Stimulated activated CD8-positive, alpha-beta memory T cell treated with anti-CD3 and anti-CD28 coated beads, Interleukin-12 subunit alpha, Interleukin-12 subunit beta, amount 100 ng/mL, for 1 hour (primary cell): ENCODE measurements around the gene SLCO1B1.

Experiments used
- DNase-seq: peaks from one replicate; pipeline ENCODE4 v3.0.0-alpha.2; 2020; ENCODE audit warnings: low read depth

The SLCO1B1 gene

GRCh38 chr12:21220266-21220665 lies 89.3 kb downstream of the SLCO1B1 start:
- no peak for DNase-seq

GRCh38 chr12:21221072-21221471 lies 90.1 kb downstream of the SLCO1B1 start:
- DNase-seq, result no peak

- DNase-seq, result no peak
Observed at GRCh38 chr12:21221778-21222177, 90.8 kb downstream of the SLCO1B1 start.

GRCh38 chr12:21223930-21224329 lies 92.9 kb downstream of the SLCO1B1 start:
- DNase-seq, result no peak

GRCh38 chr12:21234395-21234794 lies 103.4 kb downstream of the SLCO1B1 start:
- DNase-seq, result no peak

GRCh38 chr12:21239866-21240265 lies 108.9 kb downstream of the SLCO1B1 start:
- no peak for DNase-seq

- no peak for DNase-seq
Observed at GRCh38 chr12:21248679-21249078, 117.7 kb downstream of the SLCO1B1 start.

- DNase-seq, result no peak
Observed at GRCh38 chr12:21252070-21252469, 121.1 kb downstream of the SLCO1B1 start.

GRCh38 chr12:21257172-21257571 lies 126.2 kb downstream of the SLCO1B1 start:
- DNase-seq, result no peak

- DNase-seq, result no peak
Observed at GRCh38 chr12:21264232-21264631, 133.2 kb downstream of the SLCO1B1 start.

GRCh38 chr12:21265932-21266331 lies 134.9 kb downstream of the SLCO1B1 start:
- DNase-seq, result no peak

GRCh38 chr12:21276826-21277225 lies 145.8 kb downstream of the SLCO1B1 start:
- DNase-seq, result no peak
